HEK293T (cell line): Measurements from ENCODE around the gene RABL3.
"Not testable (repeated sequence)": the region's sequence is repeated elsewhere in the genome, so short reads cannot be mapped to it uniquely, and the experiment has no call there.

Experiments
- CTCF ChIA-PET: fragments of 350-600 bp; formaldehyde crosslinking; extraction: SDS; loops from one replicate; lab custom pipeline; 2021; ENCODE audit warnings: antibody characterized with exemption, inconsistent platforms; lab: Yijun Ruan, JAX
- POLR2A ChIA-PET: fragments of 350-600 bp; formaldehyde crosslinking; extraction: SDS; loops from one replicate; lab custom pipeline; 2020; ENCODE audit warnings: antibody characterized with exemption, inconsistent platforms; lab: Yijun Ruan, JAX
- DNase-seq: peaks from one replicate; pipeline ENCODE4 v3.0.0; 2012; ENCODE audit warnings: mixed read lengths; ENCODE audit errors: extremely low spot score
- ARNT ChIP-seq: fragments of 450-650 bp; IDR thresholded peaks from 2 replicates; pipeline ENCODE4 v1.6.1; 2017; ENCODE audit warnings: mild to moderate bottlenecking
- BHLHE40 ChIP-seq: fragments of 450-650 bp; IDR thresholded peaks from 2 replicates; pipeline ENCODE4 v1.6.1; 2016; ENCODE audit warnings: mild to moderate bottlenecking, moderate library complexity, borderline replicate concordance
- CTBP1 ChIP-seq: fragments of 450-650 bp; IDR thresholded peaks from 2 replicates; pipeline ENCODE4 v1.6.1; 2016; ENCODE audit warnings: borderline replicate concordance
- ELF4 ChIP-seq: fragments of 450-650 bp; IDR thresholded peaks from 2 replicates; pipeline ENCODE4 v1.6.1; 2017; ENCODE audit warnings: antibody characterized with exemption
- FOXA1 ChIP-seq: fragments of 450-650 bp; IDR thresholded peaks from 2 replicates; pipeline ENCODE4 v1.6.1; 2016; ENCODE audit warnings: mild to moderate bottlenecking
- FOXK2 ChIP-seq: fragments of 450-650 bp; IDR thresholded peaks from 2 replicates; pipeline ENCODE4 v1.6.1; 2016; ENCODE audit warnings: mild to moderate bottlenecking
- FOXM1 ChIP-seq: fragments of 450-650 bp; IDR thresholded peaks from 2 replicates; pipeline ENCODE4 v1.6.1; 2017; ENCODE audit warnings: mild to moderate bottlenecking, borderline replicate concordance
- HDGF ChIP-seq: fragments of 450-650 bp; IDR thresholded peaks from 2 replicates; pipeline ENCODE4 v1.6.1; 2017; ENCODE audit warnings: antibody characterized with exemption, borderline replicate concordance
- L3MBTL2 ChIP-seq: fragments of 450-650 bp; conservative IDR thresholded peaks from 2 replicates; pipeline ENCODE4 v1.6.1; 2016; ENCODE audit warnings: mild to moderate bottlenecking
- LEF1 ChIP-seq: fragments of 450-650 bp; IDR thresholded peaks from 2 replicates; pipeline ENCODE4 v1.6.1; 2017; ENCODE audit warnings: mild to moderate bottlenecking, borderline replicate concordance
- NFRKB ChIP-seq: fragments of 450-650 bp; IDR thresholded peaks from 2 replicates; pipeline ENCODE4 v1.6.1; 2016; ENCODE audit warnings: mild to moderate bottlenecking, moderate library complexity
- PKNOX1 ChIP-seq: fragments of 450-650 bp; IDR thresholded peaks from 2 replicates; pipeline ENCODE4 v1.6.1; 2016
- SP1 ChIP-seq: fragments of 450-650 bp; IDR thresholded peaks from 2 replicates; pipeline ENCODE4 v1.6.1; 2017
- SUZ12 ChIP-seq: fragments of 450-650 bp; IDR thresholded peaks from 2 replicates; pipeline ENCODE4 v1.6.1; 2016; ENCODE audit warnings: mild to moderate bottlenecking
- TARDBP ChIP-seq: fragments of 450-650 bp; IDR thresholded peaks from 2 replicates; pipeline ENCODE4 v1.6.1; 2016
- ZNF384 ChIP-seq: fragments of 450-650 bp; IDR thresholded peaks from 2 replicates; pipeline ENCODE4 v1.6.1; 2016

RABL3 gene

GRCh38 chr3:120742198-120742848 lies at the start of gene RABL3, which contains the start of gene GTF2E1:
Gene RABL3 (minus strand): TSS chr3:120742516. CDS start chr3:120742507, 9 bp downstream.
Gene GTF2E1 (plus strand): TSS chr3:120742744. CDS start chr3:120750553, 7,809 bp downstream.
- TF ChIP-seq FOXK2 (no peak), ZNF384 (no peak), PKNOX1 (0 out of 2 replicates have a peak, but pooled peaks have one; percentile 52), ARNT (no peak), FOXM1 (no peak), LEF1 (no peak), ELF4 (peak; percentile 55), HDGF (peak; percentile 67; the same call in 1 of the 2 replicates), CTBP1 (no peak), L3MBTL2 (peak; percentile 95), BHLHE40 (no peak), SUZ12 (no peak), FOXA1 (no peak), TARDBP (no peak), SP1 (no peak), NFRKB (0 out of 2 replicates have a peak, but pooled peaks have one; percentile 24)
- ChIA-PET POLR2A (interaction anchor here (0.6 to 1.5 kb wide), 5 partner anchors 9 to 146 kb away, joined by 3 to 5 read pairs (median 3); partner anchors contain the start of gene NDUFB4), CTCF (interaction anchor here (0.7 to 1.6 kb wide), 2 partner anchors 323 to 325 kb away, joined by 3 to 4 read pairs; no protein-coding TSS in a partner anchor)
- peak; percentile 96 for DNase-seq

GRCh38 chr3:120791913-120792312 lies 49.6 kb upstream of the RABL3 start:
- no peak for TF ChIP-seq SP1
- no peak for TF ChIP-seq SUZ12
- TF ChIP-seq BHLHE40 = no peak
- no peak for TF ChIP-seq ARNT
- no peak for TF ChIP-seq FOXM1
- no peak for TF ChIP-seq ZNF384
- no peak for TF ChIP-seq HDGF
- TF ChIP-seq TARDBP = no peak
- TF ChIP-seq FOXA1 = no peak
- TF ChIP-seq NFRKB = no peak
- no peak for TF ChIP-seq PKNOX1
- no peak for DNase-seq
- CTCF ChIA-PET = interaction anchor here (0.7 kb wide), 1 partner anchor 169 kb away, joined by 3 read pairs; no protein-coding TSS in a partner anchor
- POLR2A ChIA-PET = no interaction called here

- ChIA-PET POLR2A (no interaction called here), CTCF (no interaction called here)
- no peak for DNase-seq
- TF ChIP-seq FOXA1 (no peak), L3MBTL2 (no peak), PKNOX1 (no peak), FOXK2 (no peak), CTBP1 (no peak), TARDBP (no peak), SP1 (no peak), ELF4 (no peak), BHLHE40 (no peak), ARNT (no peak)
Observed at GRCh38 chr3:120791010-120791409, 48.7 kb upstream of the RABL3 start.

- POLR2A ChIA-PET, CTCF ChIA-PET, DNase-seq: not testable (repeated sequence)
Observed at GRCh38 chr3:120785832-120786231, 43.5 kb upstream of the RABL3 start.

- POLR2A ChIA-PET = no interaction called here
- DNase-seq = no peak
- TF ChIP-seq HDGF = no peak
- no peak for TF ChIP-seq FOXA1
- TF ChIP-seq ZNF384 = no peak
- no peak for TF ChIP-seq LEF1
- no peak for TF ChIP-seq FOXK2
- no peak for TF ChIP-seq SP1
- no peak for TF ChIP-seq SUZ12
- no peak for TF ChIP-seq L3MBTL2
- TF ChIP-seq BHLHE40 = no peak
- no peak for TF ChIP-seq CTBP1
- TF ChIP-seq NFRKB = no peak
- no peak for TF ChIP-seq FOXM1
- no peak for TF ChIP-seq TARDBP
- CTCF ChIA-PET = no interaction called here
Observed at GRCh38 chr3:120780977-120781376, 38.7 kb upstream of the RABL3 start.

GRCh38 chr3:120778776-120779175 lies 36.5 kb upstream of the RABL3 start:
- DNase-seq = no peak
- ChIA-PET CTCF (interaction anchor here (1.1 kb wide), 1 partner anchor 16 kb away, joined by 3 read pairs; no protein-coding TSS in a partner anchor), POLR2A (no interaction called here)
- TF ChIP-seq FOXA1 = no peak
- TF ChIP-seq CTBP1 = no peak
- TF ChIP-seq ARNT = no peak
- TF ChIP-seq FOXK2 = no peak
- TF ChIP-seq LEF1 = no peak
- TF ChIP-seq NFRKB = no peak
- TF ChIP-seq HDGF = no peak
- no peak for TF ChIP-seq BHLHE40
- no peak for TF ChIP-seq FOXM1
- TF ChIP-seq SP1 = no peak
- TF ChIP-seq PKNOX1 = no peak
- no peak for TF ChIP-seq TARDBP
- TF ChIP-seq ELF4 = no peak
